ENCODE measurements around the gene ISCA2.

GRCh38 chr14:74545386-74545785, 51.8 kb downstream of the ISCA2 start:
- TF ChIP-seq, protein P1, sequence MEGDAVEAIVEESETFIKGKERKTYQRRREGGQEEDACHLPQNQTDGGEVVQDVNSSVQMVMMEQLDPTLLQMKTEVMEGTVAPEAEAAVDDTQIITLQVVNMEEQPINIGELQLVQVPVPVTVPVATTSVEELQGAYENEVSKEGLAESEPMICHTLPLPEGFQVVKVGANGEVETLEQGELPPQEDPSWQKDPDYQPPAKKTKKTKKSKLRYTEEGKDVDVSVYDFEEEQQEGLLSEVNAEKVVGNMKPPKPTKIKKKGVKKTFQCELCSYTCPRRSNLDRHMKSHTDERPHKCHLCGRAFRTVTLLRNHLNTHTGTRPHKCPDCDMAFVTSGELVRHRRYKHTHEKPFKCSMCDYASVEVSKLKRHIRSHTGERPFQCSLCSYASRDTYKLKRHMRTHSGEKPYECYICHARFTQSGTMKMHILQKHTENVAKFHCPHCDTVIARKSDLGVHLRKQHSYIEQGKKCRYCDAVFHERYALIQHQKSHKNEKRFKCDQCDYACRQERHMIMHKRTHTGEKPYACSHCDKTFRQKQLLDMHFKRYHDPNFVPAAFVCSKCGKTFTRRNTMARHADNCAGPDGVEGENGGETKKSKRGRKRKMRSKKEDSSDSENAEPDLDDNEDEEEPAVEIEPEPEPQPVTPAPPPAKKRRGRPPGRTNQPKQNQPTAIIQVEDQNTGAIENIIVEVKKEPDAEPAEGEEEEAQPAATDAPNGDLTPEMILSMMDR (IDR thresholded peaks at IDR 0.05; ENCODE audit: low read depth, low read length): no peak
- TF ChIP-seq POLR2A (IDR thresholded peaks at IDR 0.05; ENCODE audit: extremely low read depth, insufficient read length) (no peak), MYC (IDR thresholded peaks at IDR 0.05; ENCODE audit: low read depth, low read length) (no peak)
